Measurements from ENCODE around the gene TBC1D16.

The TBC1D16 gene

GRCh38 chr17:79890706-79891105 is 145.0 kb downstream of the TBC1D16 start:
- no peak for DNase-seq (ENCODE audit: low read depth in 2 of 2)

- no peak for DNase-seq (ENCODE audit: low read depth in 2 of 2)
Measured at GRCh38 chr17:79888811-79889634, 146.6 kb downstream of the TBC1D16 start.

- no peak for DNase-seq (ENCODE audit: low read depth in 2 of 2)
Measured at GRCh38 chr17:79888009-79888540, 147.6 kb downstream of the TBC1D16 start.

DNA sequence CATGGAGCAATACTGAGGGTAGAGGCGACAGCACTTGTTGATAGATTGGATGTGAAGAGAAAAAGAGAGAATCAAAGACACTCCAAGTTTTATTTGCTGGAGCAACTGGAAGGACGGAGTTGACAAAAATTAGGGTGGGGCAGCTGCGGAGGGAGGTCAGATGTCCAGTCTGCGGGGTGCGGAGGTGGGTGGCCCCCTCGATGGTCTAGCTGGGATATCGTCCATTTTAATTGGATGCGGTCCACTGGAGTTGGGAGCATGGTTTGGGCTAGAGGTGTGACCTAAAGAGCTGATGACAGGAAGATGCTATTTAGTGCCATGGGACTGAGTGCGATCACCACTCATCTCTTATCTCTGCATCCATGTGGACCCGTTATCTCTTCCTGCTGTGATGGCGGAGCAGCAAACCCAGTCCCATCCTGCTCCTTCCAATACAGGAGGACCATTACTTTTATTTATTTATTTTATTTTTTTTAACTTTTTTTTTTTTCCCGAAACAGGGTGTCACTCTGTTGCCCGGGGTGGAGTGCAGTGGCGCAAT is 148.2 kb downstream of the TBC1D16 start:
- no peak for DNase-seq (ENCODE audit: low read depth in 2 of 2)

- no peak for DNase-seq (ENCODE audit: low read depth in 2 of 2)
Measured at GRCh38 chr17:79883202-79883601, 152.5 kb downstream of the TBC1D16 start.
